H1 (cell line): ENCODE results near the gene GLP1R. TPM values are rescaled to one million over a fixed set of nuclear protein-coding genes. Genes with fewer than 3 reads are reported as not detected.

Experiments
- CTCF ChIA-PET: fragments of 300-600 bp; sonication (Branson Sonifier 250); formaldehyde crosslinking; loops from one replicate; lab custom pipeline; 2021; ENCODE audit not compliant: partially characterized antibody; lab: Charles Lee
- POLR2A ChIA-PET: fragments of 300-600 bp; sonication (Branson Sonifier 250); formaldehyde crosslinking; loops from one replicate; lab custom pipeline; 2021; ENCODE audit warnings: inconsistent platforms; ENCODE audit not compliant: partially characterized antibody; lab: Charles Lee
- DNase-seq, 2 experiments: peaks; one replicate each; pipeline versions ENCODE4 v3.0.0 to v3.0.0-alpha.2; 2010 to 2022; ENCODE audit warnings: low spot score in 2 of 2, low read depth in 1 of 2, mixed read lengths in 1 of 2
- FAIRE-seq: peaks from 2 replicates; lab custom pipeline; 2011; peaks lifted over from hg19 to GRCh38; lab: Jason Lieb, UNC
- H2AFZ ChIP-seq: 2 replicates; pipeline ENCODE4 v1.8.1; 2012; ENCODE audit warnings: low read length, inconsistent platforms
- H2AK5ac ChIP-seq: 2 replicates; pipeline ENCODE4 v1.6.1; 2013; ENCODE audit warnings: low read depth, low read length
- H2BK120ac ChIP-seq: replicated peaks from 2 replicates; pipeline ENCODE3; 2013; ENCODE audit warnings: low read depth, low read length, inconsistent platforms
- H2BK12ac ChIP-seq: 2 replicates; pipeline ENCODE4 v1.6.1; 2013; ENCODE audit warnings: low read depth, low read length
- H2BK15ac ChIP-seq: 2 replicates; pipeline ENCODE4 v1.6.1; 2013; ENCODE audit warnings: low read length
- H2BK20ac ChIP-seq: 2 replicates; pipeline ENCODE4 v1.6.1; 2013; ENCODE audit warnings: low read length
- H2BK5ac ChIP-seq: 2 replicates; pipeline ENCODE4 v1.6.1; 2013; ENCODE audit warnings: low read depth, low read length
- H3K14ac ChIP-seq: 2 replicates; pipeline ENCODE4 v1.6.1; 2013; ENCODE audit warnings: inconsistent platforms; ENCODE audit not compliant: insufficient read length
- H3K18ac ChIP-seq: 2 replicates; pipeline ENCODE4 v1.6.1; 2013; ENCODE audit warnings: low read length; ENCODE audit errors: extremely low read depth
- H3K23ac ChIP-seq: 2 replicates; pipeline ENCODE4 v1.6.1; 2013; ENCODE audit warnings: inconsistent platforms; ENCODE audit not compliant: insufficient read length
- H3K23me2 ChIP-seq: 2 replicates; pipeline ENCODE4 v1.6.1; 2013; ENCODE audit warnings: low read depth, low read length
- H3K27ac ChIP-seq: 2 replicates; pipeline ENCODE4 v1.6.1; 2011; ENCODE audit warnings: low read depth, low read length, inconsistent platforms
- H3K27me3 ChIP-seq, 4 experiments: replicated peaks in 1 of 4; 1 replicate in 1 of 4; 2 replicates in 3 of 4; pipeline versions ENCODE4 v1.6.1 to v1.8.1; 2011 to 2013; ENCODE audit warnings: low read length in 3 of 4, mild to moderate bottlenecking in 3 of 4, inconsistent platforms in 2 of 4, mixed read lengths in 2 of 4, moderate library complexity in 1 of 4; ENCODE audit not compliant: control insufficient read depth in 3 of 4, insufficient read depth in 3 of 4; ENCODE audit errors: extremely low read depth in 1 of 4
- H3K36me3 ChIP-seq, 4 experiments: 2 replicates each; pipeline versions ENCODE4 v1.6.1 to v1.8.1; 2011 to 2013; ENCODE audit warnings: mild to moderate bottlenecking in 4 of 4, low read length in 3 of 4, moderate library complexity in 2 of 4, control low read depth in 1 of 4, inconsistent platforms in 1 of 4; ENCODE audit not compliant: insufficient read depth in 4 of 4, control insufficient read depth in 2 of 4
- H3K4ac ChIP-seq: replicated peaks from 2 replicates; pipeline ENCODE3; 2013; ENCODE audit warnings: low read length, low read depth, mixed read lengths, inconsistent platforms; ENCODE audit not compliant: insufficient read length
- H3K4me1 ChIP-seq, 4 experiments: replicated peaks in 1 of 4; 1 replicate in 1 of 4; 2 replicates in 3 of 4; pipeline versions ENCODE4 v1.6.1 to v1.8.1; 2011 to 2013; ENCODE audit warnings: low read length in 3 of 4, inconsistent platforms in 2 of 4, mixed read lengths in 1 of 4; ENCODE audit not compliant: insufficient read depth in 4 of 4, control insufficient read depth in 3 of 4
- H3K4me2 ChIP-seq, 2 experiments: 2 replicates each; pipeline versions ENCODE4 v1.6.1 to v1.8.1; 2011 to 2013; ENCODE audit warnings: low read depth in 2 of 2, low read length in 2 of 2, control low read depth in 1 of 2, inconsistent platforms in 1 of 2, mild to moderate bottlenecking in 1 of 2; ENCODE audit not compliant: insufficient read depth in 1 of 2
- H3K4me3 ChIP-seq, 4 experiments: fragments of 200-600, 300-600 bp in 1 of 4; sonication (generic), shearing (Covaris generic), sonication (Bioruptor Twin) in 1 of 4; 2 replicates each; pipeline versions ENCODE4 v1.5.1 to v1.8.1; 2011 to 2016; ENCODE audit warnings: low read length in 4 of 4, low read depth in 3 of 4, control low read depth in 2 of 4, inconsistent platforms in 2 of 4, mild to moderate bottlenecking in 2 of 4, mixed read lengths in 1 of 4, moderate library complexity in 1 of 4; ENCODE audit not compliant: insufficient read depth in 2 of 4; ENCODE audit errors: extremely low read depth in 1 of 4
- H3K56ac ChIP-seq: replicated peaks from 2 replicates; pipeline ENCODE3; 2013; ENCODE audit warnings: low read depth, mild to moderate bottlenecking, mixed read lengths, low read length, inconsistent platforms; ENCODE audit not compliant: insufficient read length
- H3K79me1 ChIP-seq: 2 replicates; pipeline ENCODE4 v1.6.1; 2013; ENCODE audit warnings: low read depth, low read length, control low read depth
- H3K79me2 ChIP-seq, 2 experiments: 2 replicates each; pipeline versions ENCODE4 v1.6.1 to v1.8.1; 2012 to 2013; ENCODE audit warnings: low read length in 2 of 2, mild to moderate bottlenecking in 2 of 2, inconsistent platforms in 1 of 2; ENCODE audit not compliant: insufficient read depth in 2 of 2, control insufficient read depth in 1 of 2
- H3K9ac ChIP-seq, 4 experiments: replicated peaks in 1 of 4; 1 replicate in 1 of 4; 2 replicates in 3 of 4; pipeline versions ENCODE4 v1.6.1 to v1.8.1; 2011 to 2013; ENCODE audit warnings: low read depth in 3 of 4, low read length in 3 of 4, control low read depth in 2 of 4, mild to moderate bottlenecking in 2 of 4, moderate library complexity in 2 of 4, inconsistent platforms in 1 of 4; ENCODE audit errors: extremely low read depth in 1 of 4
- H3K9me3 ChIP-seq, 2 experiments: 2 replicates each; pipeline versions ENCODE4 v1.6.1 to v1.8.1; 2012 to 2013; ENCODE audit warnings: mild to moderate bottlenecking in 2 of 2, moderate library complexity in 2 of 2, control low read depth in 1 of 2, inconsistent platforms in 1 of 2, low read depth in 1 of 2, low read length in 1 of 2, mixed read lengths in 1 of 2; ENCODE audit not compliant: insufficient read depth in 2 of 2
- H4K20me1 ChIP-seq, 2 experiments: replicated peaks in 1 of 2; 2 replicates each; pipeline versions ENCODE3 to v1.8.1; 2011 to 2013; ENCODE audit warnings: inconsistent platforms in 2 of 2, low read length in 2 of 2, mild to moderate bottlenecking in 1 of 2; ENCODE audit not compliant: insufficient read depth in 2 of 2, control insufficient read depth in 1 of 2
- H4K5ac ChIP-seq: 2 replicates; pipeline ENCODE4 v1.6.1; 2013; ENCODE audit warnings: low read length, low read depth, mixed read lengths, inconsistent platforms; ENCODE audit not compliant: insufficient read length
- H4K8ac ChIP-seq: 2 replicates; pipeline ENCODE4 v1.8.0; 2013; ENCODE audit warnings: mild to moderate bottlenecking, moderate library complexity, low read length, inconsistent platforms; ENCODE audit not compliant: insufficient read depth; ENCODE audit errors: extremely low read depth
- H4K91ac ChIP-seq: replicated peaks from 2 replicates; pipeline ENCODE3; 2013; ENCODE audit warnings: low read length, mixed read lengths, inconsistent platforms; ENCODE audit not compliant: insufficient read length
- CBX8 ChIP-seq: fragments of 300-800, 300-1000 bp; sonication (generic); IDR thresholded peaks from 2 replicates; pipeline ENCODE4 v1.7.1; 2016; ENCODE audit warnings: low read depth, low read length, borderline replicate concordance
- KDM1A ChIP-seq: fragments of 200-600, 300-600 bp; sonication (generic); IDR thresholded peaks from 2 replicates; pipeline ENCODE4 v1.7.1; 2016; ENCODE audit warnings: mild to moderate bottlenecking, low read length, borderline replicate concordance
- RAD21 ChIP-seq, 2 experiments: IDR thresholded peaks in 1 of 2; conservative IDR thresholded peaks in 1 of 2; 2 replicates each; pipeline ENCODE4 v1.6.1; 2011; ENCODE audit warnings: low read depth in 2 of 2, low read length in 2 of 2, improper control_type of control experiment in 1 of 2, inconsistent platforms in 1 of 2, mild to moderate bottlenecking in 1 of 2, moderate library complexity in 1 of 2
- RBBP5 ChIP-seq: IDR thresholded peaks from 2 replicates; pipeline ENCODE4 v1.7.1; 2012; ENCODE audit warnings: low read depth, mild to moderate bottlenecking, inconsistent platforms, low read length, moderate library complexity, borderline replicate concordance
- SIN3A ChIP-seq, 2 experiments: IDR thresholded peaks in 1 of 2; conservative IDR thresholded peaks in 1 of 2; 2 replicates each; pipeline ENCODE4 v1.6.1; 2011 to 2012; ENCODE audit warnings: low read length in 2 of 2, improper control_type of control experiment in 1 of 2, low read depth in 1 of 2, mild to moderate bottlenecking in 1 of 2
- SP2 ChIP-seq: IDR thresholded peaks from 2 replicates; pipeline ENCODE4 v1.6.1; 2012; ENCODE audit warnings: mild to moderate bottlenecking, low read length, inconsistent platforms
- SRF ChIP-seq: IDR thresholded peaks from 2 replicates; pipeline ENCODE4 v1.6.1; 2011; ENCODE audit warnings: mild to moderate bottlenecking, low read depth, low read length, moderate library complexity
- WGBS, 2 experiments: shearing (Covaris generic) in 1 of 2; methylation state at CpG; one replicate each; pipeline versions ENCODE4 v1.1.6 to v1.1.7; 2013 to 2015; ENCODE audit warnings: low lambda C conversion rate in 2 of 2, mixed read lengths in 2 of 2, inconsistent platforms in 1 of 2, low coverage in 1 of 2, missing lambda C conversion rate in 1 of 2; ENCODE audit not compliant: insufficient replicate concordance in 2 of 2, insufficient coverage in 1 of 2, insufficient read length in 1 of 2; ENCODE audit errors: extremely low coverage in 1 of 2, missing lambda C conversion rate in 1 of 2; 5-methylcytosine and 5-hydroxymethylcytosine counted together
- polyA plus RNA-seq, 7 experiments: library from polyadenylated mRNA; depleted of rRNA in 3 of 7; stranded (reverse) in 5 of 7; unstranded in 2 of 7; fragments of >200 nt in 5 of 7; fragments of 200-250 nt in 2 of 7; gene quantifications; 1 replicate in 5 of 7; 2 replicates in 1 of 7; 4 replicates in 1 of 7; pipeline versions ENCODE4 v1.2.1 to v1.2.3, GENCODE V29; 2011 to 2013; ENCODE audit warnings: missing spikeins in 2 of 7, mixed read lengths in 2 of 7
- total RNA-seq: library from RNA; stranded (reverse); fragmentation: NEBNext Ultra II Directional; extraction: Animal tissue kit (Norgen Biotek cat#: 25700); gene quantifications from 2 replicates; pipeline ENCODE4 v1.2.1, GENCODE V29; 2021

The GLP1R gene
- total and polyA plus RNA-seq, 2 of the 8 experiments (the other 6 are each of a cell fraction or from before 2014, with no cell fraction given) = 2.6 to 2.7 TPM

DNA sequence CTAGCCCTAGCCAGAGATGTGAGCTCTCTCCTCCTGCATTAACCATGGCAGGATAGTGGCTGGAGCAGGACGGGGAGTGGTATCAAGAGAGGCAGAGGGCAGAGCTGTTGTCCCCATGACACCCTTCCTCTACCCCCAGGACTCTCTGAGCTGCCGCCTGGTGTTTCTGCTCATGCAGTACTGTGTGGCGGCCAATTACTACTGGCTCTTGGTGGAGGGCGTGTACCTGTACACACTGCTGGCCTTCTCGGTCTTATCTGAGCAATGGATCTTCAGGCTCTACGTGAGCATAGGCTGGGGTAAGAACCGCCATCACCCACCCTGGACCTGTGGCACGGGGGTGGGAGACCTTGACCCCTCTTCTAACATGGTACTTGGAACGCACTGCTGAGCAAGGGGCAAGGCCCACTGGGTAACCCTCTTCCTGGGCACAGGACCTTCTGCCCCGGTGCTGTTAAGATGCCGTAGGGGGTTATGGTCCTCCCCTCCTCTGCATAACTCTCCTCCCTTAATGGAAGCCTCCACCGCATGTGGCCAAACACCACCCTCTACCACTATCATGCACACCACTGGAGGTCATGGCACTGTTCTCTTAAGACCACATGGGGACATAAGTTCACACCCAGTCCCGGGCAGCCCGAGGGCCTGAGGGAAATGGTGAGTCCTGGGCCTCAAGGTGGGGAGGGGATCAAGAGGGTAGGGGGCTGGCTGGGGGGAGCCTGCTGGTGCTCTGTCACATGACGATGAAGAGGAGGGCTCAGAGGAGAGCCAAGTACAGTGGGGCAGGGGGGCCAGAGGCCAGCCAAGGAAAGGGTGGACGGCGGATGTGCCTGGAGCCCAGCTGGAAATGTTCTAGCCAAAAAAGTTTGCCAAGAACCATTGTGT lies 25.1 kb downstream of the GLP1R start:
- Histone ChIP-seq H3K56ac (no peak overlapping the region), H4K20me1 (no peaks in the 10 kb centered on the region), H3K9ac (no peak overlapping the region), H4K8ac (no peak overlapping the region), H3K4me3 (no peak overlapping the region), H2BK20ac (no peak overlapping the region), H3K27ac (no peak overlapping the region), H3K23ac (no peak overlapping the region), H3K4me1 (peaks cover 0 to 10% (median 0%) of the 10 kb centered on the region in 4 experiments; a peak in 3 of 7 replicates), H3K27me3 (0 out of 7 replicates have a peak, but pooled peaks cover 0 to 5% (median 0%) of the 10 kb centered on the region in 4 experiments), H3K36me3 (no peaks in the 10 kb centered on the region), H3K79me2 (no peaks in the 10 kb centered on the region)
- POLR2A ChIA-PET = interaction anchor here (1.0 kb wide), 1 partner anchor 48 kb away, joined by 3 read pairs; no protein-coding TSS in a partner anchor
- WGBS, 2 experiments = 92% methylated on average over 17 of the region's 17 CpGs; no CpG with 5 or more reads in 1 of the 2 experiments
- DNase-seq = no peak
- CTCF ChIA-PET = interaction anchor here (0.6 to 1.5 kb wide), 8 partner anchors 12 to 56 kb away, joined by 3 to 5 read pairs (median 3); no protein-coding TSS in a partner anchor
- TF ChIP-seq SRF = no peak
- TF ChIP-seq KDM1A = no peak
- TF ChIP-seq RBBP5 = no peak
- TF ChIP-seq CBX8 = no peak
- TF ChIP-seq SIN3A (conservative IDR thresholded peaks at IDR 0.05 in 1 of 2, IDR thresholded peaks at IDR 0.05 in 1 of 2; ENCODE audit: low read depth in 1 of 2, low read length in 2 of 2) = no peak
- TF ChIP-seq SP2 = no peak
- no peak for TF ChIP-seq RAD21 (IDR thresholded peaks at IDR 0.05 in 1 of 2, conservative IDR thresholded peaks at IDR 0.05 in 1 of 2; ENCODE audit: low read depth in 2 of 2, low read length in 2 of 2)
- TF ChIP-seq, all 59 proteins: peak for 0
- Histone ChIP-seq H3K18ac (no peak overlapping the region), H3K23me2 (no peaks in the 10 kb centered on the region), H4K91ac (no peak overlapping the region), H3K4me2 (no peak overlapping the region), H4K5ac (no peak overlapping the region), H2BK5ac (no peak overlapping the region), H2BK120ac (no peak overlapping the region), H2BK12ac (no peak overlapping the region), H3K9me3 (no peaks in the 10 kb centered on the region), H2BK15ac (no peak overlapping the region), H3K4ac (no peak overlapping the region), H3K79me1 (no peaks in the 10 kb centered on the region), H3K14ac (no peak overlapping the region), H2AFZ (no peak overlapping the region), H2AK5ac (no peak overlapping the region)
- no peak for FAIRE-seq
